Astrocyte (in vitro differentiated cells and primary cell): Measurements from ENCODE around the gene CADPS. TPM values are rescaled to one million over a fixed set of nuclear protein-coding genes. Genes with fewer than 3 reads are reported as not detected.

ENCODE experiments used
- DNase-seq: peaks from one replicate; pipeline ENCODE4 v3.0.0-alpha.2; 2010; ENCODE audit warnings: low read depth
- FAIRE-seq: peaks from 2 replicates; lab custom pipeline; 2011; peaks lifted over from hg19 to GRCh38; lab: Jason Lieb, UNC
- H2AFZ ChIP-seq: 2 replicates; pipeline ENCODE4 v1.6.0; 2012; ENCODE audit warnings: low read depth, low read length, inconsistent platforms
- H3K27ac ChIP-seq: 2 replicates; pipeline ENCODE4 v1.5.1; 2011; ENCODE audit warnings: low read depth, low read length, inconsistent platforms
- H3K27me3 ChIP-seq: 2 replicates; pipeline ENCODE4 v1.6.0; 2011; ENCODE audit warnings: low read length, inconsistent platforms; ENCODE audit not compliant: insufficient read depth
- H3K36me3 ChIP-seq: 2 replicates; pipeline ENCODE4 v1.5.1; 2011; ENCODE audit warnings: low read length, inconsistent platforms; ENCODE audit not compliant: insufficient read depth
- H3K4me1 ChIP-seq: 2 replicates; pipeline ENCODE4 v1.5.1; 2011; ENCODE audit warnings: low read length, inconsistent platforms; ENCODE audit not compliant: insufficient read depth
- H3K4me2 ChIP-seq: 2 replicates; pipeline ENCODE4 v1.6.0; 2012; ENCODE audit warnings: low read length, inconsistent platforms
- H3K4me3 ChIP-seq: 2 replicates; pipeline ENCODE4 v1.5.1; 2011; ENCODE audit warnings: low read depth, mild to moderate bottlenecking, low read length, inconsistent platforms; ENCODE audit not compliant: insufficient read depth
- H3K79me2 ChIP-seq: 2 replicates; pipeline ENCODE4 v1.6.0; 2012; ENCODE audit warnings: mild to moderate bottlenecking, low read length, inconsistent platforms; ENCODE audit not compliant: insufficient read depth
- H3K9ac ChIP-seq: 2 replicates; pipeline ENCODE4 v1.6.0; 2012; ENCODE audit warnings: mild to moderate bottlenecking, low read length, inconsistent platforms
- H3K9me3 ChIP-seq: 2 replicates; pipeline ENCODE4 v1.5.1; 2012; ENCODE audit warnings: low read depth, mild to moderate bottlenecking, low read length, inconsistent platforms; ENCODE audit not compliant: insufficient read depth
- H4K20me1 ChIP-seq: 2 replicates; pipeline ENCODE4 v1.6.0; 2012; ENCODE audit warnings: low read length, inconsistent platforms; ENCODE audit not compliant: insufficient read depth
- H3K27ac Mint-ChIP-seq: one replicate; pipeline ENCODE4 v1.8.0; 2021; ENCODE audit warnings: mild to moderate bottlenecking, mixed read lengths; ENCODE audit not compliant: unreplicated experiment
- H3K27me3 Mint-ChIP-seq: one replicate; pipeline ENCODE4 v1.8.0; 2021; ENCODE audit warnings: low read depth, mixed read lengths; ENCODE audit not compliant: unreplicated experiment
- H3K36me3 Mint-ChIP-seq: one replicate; pipeline ENCODE4 v1.8.0; 2021; ENCODE audit warnings: low read depth, mixed read lengths; ENCODE audit not compliant: unreplicated experiment
- H3K4me1 Mint-ChIP-seq: one replicate; pipeline ENCODE4 v1.8.0; 2021; ENCODE audit warnings: low read depth, mixed read lengths; ENCODE audit not compliant: unreplicated experiment
- H3K4me3 Mint-ChIP-seq: one replicate; pipeline ENCODE4 v1.8.0; 2021; ENCODE audit warnings: mild to moderate bottlenecking, moderate library complexity, mixed read lengths; ENCODE audit not compliant: unreplicated experiment
- H3K9me3 Mint-ChIP-seq: one replicate; pipeline ENCODE4 v1.8.0; 2021; ENCODE audit warnings: mild to moderate bottlenecking, mixed read lengths; ENCODE audit not compliant: unreplicated experiment
- EZH2 ChIP-seq: IDR thresholded peaks from 2 replicates; pipeline ENCODE4 v1.6.1; 2012; ENCODE audit warnings: mild to moderate bottlenecking, low read length, inconsistent platforms; ENCODE audit not compliant: insufficient read depth
- total RNA-seq: library from RNA; stranded (reverse); gene quantifications from 2 replicates; pipeline ENCODE4 v1.2.1, GENCODE V29; 2021
- TF ChIP-seq, protein P1 (sequence below): IDR thresholded peaks from 2 replicates; pipeline ENCODE4 v1.5.1; 2011; ENCODE audit warnings: low read depth, mild to moderate bottlenecking, inconsistent platforms, low read length, moderate library complexity; ENCODE audit not compliant: insufficient read depth

CADPS gene
- total RNA-seq, 1 donor from 2014 or later = 5.4 TPM

- DNase-seq (no peak), FAIRE-seq (no peak)
- Histone ChIP-seq H3K27me3 (no peaks in the 10 kb centered on the region), H3K9ac (no peak overlapping the region), H3K36me3 (no peaks in the 10 kb centered on the region), H3K79me2 (no peaks in the 10 kb centered on the region), H4K20me1 (no peaks in the 10 kb centered on the region), H3K4me3 (no peak overlapping the region), H3K9me3 (no peaks in the 10 kb centered on the region), H2AFZ (no peak overlapping the region), H3K4me2 (no peak overlapping the region), H3K27ac (no peak overlapping the region), H3K4me1 (no peaks in the 10 kb centered on the region)
- Mint-ChIP-seq H3K27ac (no peak overlapping the region), H3K4me3 (no peak overlapping the region), H3K36me3 (no peaks in the 10 kb centered on the region), H3K9me3 (no peaks in the 10 kb centered on the region), H3K27me3 (peaks cover 22% of the 10 kb centered on the region), H3K4me1 (no peaks in the 10 kb centered on the region)
- TF ChIP-seq, protein P1, sequence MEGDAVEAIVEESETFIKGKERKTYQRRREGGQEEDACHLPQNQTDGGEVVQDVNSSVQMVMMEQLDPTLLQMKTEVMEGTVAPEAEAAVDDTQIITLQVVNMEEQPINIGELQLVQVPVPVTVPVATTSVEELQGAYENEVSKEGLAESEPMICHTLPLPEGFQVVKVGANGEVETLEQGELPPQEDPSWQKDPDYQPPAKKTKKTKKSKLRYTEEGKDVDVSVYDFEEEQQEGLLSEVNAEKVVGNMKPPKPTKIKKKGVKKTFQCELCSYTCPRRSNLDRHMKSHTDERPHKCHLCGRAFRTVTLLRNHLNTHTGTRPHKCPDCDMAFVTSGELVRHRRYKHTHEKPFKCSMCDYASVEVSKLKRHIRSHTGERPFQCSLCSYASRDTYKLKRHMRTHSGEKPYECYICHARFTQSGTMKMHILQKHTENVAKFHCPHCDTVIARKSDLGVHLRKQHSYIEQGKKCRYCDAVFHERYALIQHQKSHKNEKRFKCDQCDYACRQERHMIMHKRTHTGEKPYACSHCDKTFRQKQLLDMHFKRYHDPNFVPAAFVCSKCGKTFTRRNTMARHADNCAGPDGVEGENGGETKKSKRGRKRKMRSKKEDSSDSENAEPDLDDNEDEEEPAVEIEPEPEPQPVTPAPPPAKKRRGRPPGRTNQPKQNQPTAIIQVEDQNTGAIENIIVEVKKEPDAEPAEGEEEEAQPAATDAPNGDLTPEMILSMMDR = no peak
- no peak for TF ChIP-seq EZH2
Observed at GRCh38 chr3:62404321-62404720, 470.9 kb downstream of the CADPS start.

DNA sequence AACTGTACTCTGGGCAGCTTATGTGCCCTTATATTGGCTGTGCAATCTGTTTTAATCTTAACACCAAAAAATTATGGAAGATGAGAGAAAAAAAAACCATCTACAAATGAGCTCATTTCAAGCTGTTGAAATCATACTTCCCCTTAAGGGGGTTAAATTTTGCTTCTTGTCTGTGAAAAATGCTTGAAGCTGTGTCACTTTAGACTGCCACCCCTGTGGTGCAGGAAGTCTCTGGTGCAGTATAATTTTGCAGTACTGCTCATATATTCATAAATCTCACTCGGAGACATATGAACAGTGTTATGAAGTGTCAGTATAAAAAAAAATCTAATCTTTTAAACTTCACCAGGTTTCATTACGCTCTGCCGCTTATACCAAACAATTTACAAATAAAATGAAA lies 471.5 kb downstream of the CADPS start:
- Histone ChIP-seq H3K9me3 (no peaks in the 10 kb centered on the region), H3K36me3 (no peaks in the 10 kb centered on the region), H2AFZ (no peak overlapping the region), H3K4me2 (no peak overlapping the region), H3K9ac (no peak overlapping the region), H3K4me3 (no peak overlapping the region), H3K27me3 (no peaks in the 10 kb centered on the region), H3K79me2 (no peaks in the 10 kb centered on the region), H3K4me1 (no peaks in the 10 kb centered on the region), H4K20me1 (no peaks in the 10 kb centered on the region), H3K27ac (no peak overlapping the region)
- Mint-ChIP-seq H3K27me3 (peaks cover 20% of the 10 kb centered on the region), H3K4me1 (no peaks in the 10 kb centered on the region), H3K36me3 (no peaks in the 10 kb centered on the region), H3K27ac (no peak overlapping the region), H3K9me3 (no peaks in the 10 kb centered on the region), H3K4me3 (no peak overlapping the region)
- FAIRE-seq (no peak), DNase-seq (no peak)
- TF ChIP-seq EZH2 = no peak
- TF ChIP-seq, protein P1 = no peak

DNA sequence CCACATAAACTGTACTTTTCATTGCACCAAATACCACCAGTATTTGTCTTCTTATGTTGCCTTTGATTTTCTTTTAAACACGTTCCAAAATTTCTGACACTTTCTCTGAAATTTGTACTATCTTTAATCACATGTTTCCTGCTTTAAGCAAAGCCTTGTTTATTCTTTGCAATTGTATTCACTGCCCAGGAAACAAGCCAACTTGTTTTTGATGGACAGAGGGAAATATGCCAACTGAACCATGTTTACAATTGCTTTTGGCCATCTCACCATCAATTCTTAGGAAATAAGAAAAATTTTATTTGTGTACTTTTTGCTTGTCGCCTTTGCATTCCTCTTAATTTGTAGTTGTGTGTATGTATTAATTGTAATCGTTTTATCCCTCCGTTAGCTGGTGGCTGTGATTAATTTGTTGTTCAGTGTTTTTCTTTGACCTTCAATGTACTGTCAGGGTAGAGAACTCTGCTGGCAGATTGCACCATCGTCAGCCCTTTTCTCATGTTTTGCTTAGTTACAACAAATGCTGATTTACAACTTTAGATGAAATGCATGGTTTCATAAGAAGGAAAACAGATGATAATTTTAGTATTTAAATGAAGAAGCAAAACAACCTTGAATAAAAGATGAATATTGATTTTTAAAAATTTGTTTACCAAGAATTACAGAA lies 482.5 kb downstream of the CADPS start:
- TF ChIP-seq EZH2 = no peak
- TF ChIP-seq, protein P1 = no peak
- no peak overlapping the region for H3K4me3 Mint-ChIP-seq
- Histone ChIP-seq H3K27me3 (no peaks in the 10 kb centered on the region), H3K9me3 (no peaks in the 10 kb centered on the region), H4K20me1 (no peaks in the 10 kb centered on the region), H3K79me2 (no peaks in the 10 kb centered on the region), H3K4me2 (no peak overlapping the region), H3K36me3 (no peaks in the 10 kb centered on the region), H3K9ac (no peak overlapping the region), H2AFZ (no peak overlapping the region), H3K4me1 (no peaks in the 10 kb centered on the region), H3K27ac (no peak overlapping the region), H3K4me3 (no peak overlapping the region)
- DNase-seq = no peak
- no peaks in the 10 kb centered on the region for H3K4me1 Mint-ChIP-seq
- no peak overlapping the region for H3K27ac Mint-ChIP-seq
- no peak for FAIRE-seq
- peaks cover 24% of the 10 kb centered on the region for H3K27me3 Mint-ChIP-seq
- H3K9me3 Mint-ChIP-seq = no peaks in the 10 kb centered on the region
- no peaks in the 10 kb centered on the region for H3K36me3 Mint-ChIP-seq
